Activated naive CD8-positive, alpha-beta T cell treated with anti-CD3 and anti-CD28 coated beads, Interleukin-2, amount 50 U/mL, for 24 hours (primary cell): ENCODE results near the gene BTBD18.
"Not testable (repeated sequence)": the region's sequence is repeated elsewhere in the genome, so short reads cannot be mapped to it uniquely, and the experiment has no call there.

Experiments used
- ATAC-seq: fragments of 150-1000 bp; cut with Tn5 transposase; one replicate; pipeline ENCODE4 v1.10.0; 2021
- DNase-seq: peaks from one replicate; pipeline ENCODE4 v3.0.0; 2021
- H3K27ac Mint-ChIP-seq: one replicate; pipeline ENCODE4 v1.8.0; 2021; ENCODE audit warnings: mild to moderate bottlenecking, mixed read lengths
- H3K27me3 Mint-ChIP-seq: one replicate; pipeline ENCODE4 v1.8.0; 2021; ENCODE audit warnings: mixed read lengths
- H3K36me3 Mint-ChIP-seq: one replicate; pipeline ENCODE4 v1.8.0; 2021; ENCODE audit warnings: low read depth, mixed read lengths
- H3K4me1 Mint-ChIP-seq: one replicate; pipeline ENCODE4 v1.8.0; 2021; ENCODE audit warnings: mixed read lengths
- H3K4me3 Mint-ChIP-seq: one replicate; pipeline ENCODE4 v1.8.0; 2021; ENCODE audit warnings: mild to moderate bottlenecking, moderate library complexity, mixed read lengths
- H3K9me3 Mint-ChIP-seq: one replicate; pipeline ENCODE4 v1.8.0; 2021; ENCODE audit warnings: mixed read lengths

BTBD18 gene

DNA sequence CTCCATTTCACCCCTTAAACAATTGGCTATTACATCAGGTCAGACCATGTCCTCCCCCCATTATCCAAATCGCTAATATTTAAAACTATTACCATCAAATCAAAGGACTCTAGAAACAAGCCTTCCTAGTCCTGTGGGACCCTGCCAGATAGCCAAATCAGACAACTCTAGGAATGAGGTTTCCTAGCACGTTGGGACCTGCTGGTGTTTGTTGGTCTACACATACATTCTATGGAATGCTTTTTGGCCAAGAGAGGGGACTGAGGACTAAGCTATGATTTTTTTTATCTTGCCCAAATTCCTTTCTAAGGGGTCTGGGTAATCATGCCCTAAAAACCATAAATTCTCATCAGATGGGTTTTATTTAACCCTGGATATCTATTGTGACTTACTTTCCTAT, 24.4 kb downstream of the BTBD18 start:
- peaks cover 14% of the 10 kb centered on the region for H3K36me3 Mint-ChIP-seq
- no peak overlapping the region for H3K4me3 Mint-ChIP-seq
- H3K4me1 Mint-ChIP-seq: peaks cover 7% of the 10 kb centered on the region
- ATAC-seq: no peak
- no peaks in the 10 kb centered on the region for H3K9me3 Mint-ChIP-seq
- DNase-seq: no peak
- H3K27ac Mint-ChIP-seq: no peak overlapping the region
- H3K27me3 Mint-ChIP-seq: no peaks in the 10 kb centered on the region

DNA sequence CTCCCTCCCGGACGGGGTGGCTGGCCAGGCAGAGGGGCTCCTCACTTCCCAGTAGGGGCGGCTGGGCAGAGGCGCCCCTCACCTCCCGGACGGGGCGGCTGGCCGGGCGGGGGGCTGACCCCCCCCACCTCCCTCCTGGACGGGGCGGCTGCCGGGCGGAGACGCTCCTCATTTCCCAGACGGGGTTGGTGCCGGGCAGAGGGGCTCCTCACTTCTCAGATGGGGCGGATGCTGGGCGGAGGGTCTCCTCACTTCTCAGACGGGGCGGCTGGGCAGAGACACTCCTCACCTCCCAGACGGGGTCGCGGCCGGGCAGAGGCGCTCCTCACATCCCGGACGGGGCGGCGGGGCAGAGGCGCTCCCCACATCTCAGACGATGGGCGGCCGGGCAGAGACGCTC, 34.9 kb downstream of the BTBD18 start:
- not testable (repeated sequence) for DNase-seq

DNA sequence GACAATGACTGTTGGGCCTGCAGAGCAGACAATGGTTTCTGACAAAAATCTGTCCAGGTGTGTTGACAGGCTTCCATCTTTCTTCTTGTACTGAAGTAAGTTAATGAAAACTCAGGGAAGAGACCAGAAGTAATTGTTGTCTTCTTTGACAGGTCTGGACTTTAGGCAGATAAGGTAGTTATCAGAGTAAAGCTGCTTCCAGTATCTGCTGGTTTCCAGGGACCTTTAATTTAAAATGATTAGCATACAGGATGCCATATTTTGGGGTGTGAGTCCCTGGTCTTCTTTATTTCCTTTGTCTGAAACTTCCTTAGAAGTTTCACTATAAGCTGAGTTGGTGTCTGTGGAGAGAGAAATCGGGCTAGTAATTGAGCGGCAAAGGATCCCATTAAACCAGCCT, 37.8 kb downstream of the BTBD18 start:
- no peak for DNase-seq
- ATAC-seq: no peak
- Mint-ChIP-seq H3K4me3 (peak overlapping the region; percentile 99), H3K4me1 (peaks cover 39% of the 10 kb centered on the region), H3K36me3 (peaks cover 15% of the 10 kb centered on the region), H3K27me3 (no peaks in the 10 kb centered on the region), H3K9me3 (no peaks in the 10 kb centered on the region), H3K27ac (peak overlapping the region; percentile 96)

More for the DNA sequence above, 34.9 kb downstream of the BTBD18 start:
- H3K4me1 Mint-ChIP-seq: peaks cover 21% of the 10 kb centered on the region
- H3K4me3 Mint-ChIP-seq, ATAC-seq, H3K27ac Mint-ChIP-seq, H3K9me3 Mint-ChIP-seq, H3K27me3 Mint-ChIP-seq: not testable (repeated sequence)
- H3K36me3 Mint-ChIP-seq: peaks cover 20% of the 10 kb centered on the region

DNA sequence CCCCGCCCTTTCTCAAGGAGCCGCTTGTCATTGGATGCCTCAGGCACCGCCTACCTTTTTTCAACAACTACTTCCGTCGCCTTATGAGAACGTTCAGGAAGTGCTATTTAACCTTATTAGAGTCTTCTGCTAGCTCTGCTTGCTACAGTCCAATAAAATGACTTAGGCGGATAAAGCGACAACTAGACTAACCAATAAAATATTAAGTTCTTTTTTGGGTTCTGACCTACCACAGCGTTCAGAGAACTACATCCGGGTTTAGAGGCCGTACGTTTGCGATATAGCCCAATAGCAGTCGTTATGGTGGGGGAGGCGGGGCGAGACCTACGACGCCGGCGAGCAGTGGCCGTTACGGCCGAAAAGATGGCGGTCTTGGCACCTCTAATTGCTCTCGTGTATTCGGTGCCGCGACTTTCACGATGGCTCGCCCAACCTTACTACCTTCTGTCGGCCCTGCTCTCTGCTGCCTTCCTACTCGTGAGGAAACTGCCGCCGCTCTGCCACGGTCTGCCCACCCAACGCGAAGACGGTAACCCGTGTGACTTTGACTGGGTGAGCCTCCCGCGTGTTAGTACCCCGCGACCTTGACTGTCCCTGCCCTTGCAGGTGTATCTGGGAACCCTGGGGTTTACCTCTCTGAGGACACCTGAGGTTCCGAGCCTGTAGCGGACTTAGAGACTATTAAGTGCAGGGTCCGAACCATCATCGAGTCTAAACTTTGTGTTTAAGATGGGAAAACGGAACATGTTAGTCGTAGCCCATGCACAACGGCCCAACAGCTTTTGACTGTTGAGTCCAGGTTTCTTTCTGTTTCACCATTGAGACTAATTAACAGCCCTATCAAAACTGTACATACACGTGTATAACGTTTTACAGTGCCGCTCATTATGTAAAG, 39.1 kb downstream of the BTBD18 start, which contains the start of gene TMX2:
TSS of gene TMX2 (plus strand) at position 338 of the 895 bp plus-strand sequence. CDS start at position 364, 26 bp downstream.
- peak; percentile 90 for DNase-seq
- Mint-ChIP-seq H3K27me3 (no peaks in the 10 kb centered on the region), H3K9me3 (no peaks in the 10 kb centered on the region), H3K4me1 (peaks cover 45% of the 10 kb centered on the region), H3K4me3 (peak within 1 kb of the TSS; percentile 99), H3K36me3 (peaks cover 11% of the 10 kb centered on the region), H3K27ac (peak within 1 kb of the TSS; percentile 96)
- ATAC-seq: peak; percentile 97

DNA sequence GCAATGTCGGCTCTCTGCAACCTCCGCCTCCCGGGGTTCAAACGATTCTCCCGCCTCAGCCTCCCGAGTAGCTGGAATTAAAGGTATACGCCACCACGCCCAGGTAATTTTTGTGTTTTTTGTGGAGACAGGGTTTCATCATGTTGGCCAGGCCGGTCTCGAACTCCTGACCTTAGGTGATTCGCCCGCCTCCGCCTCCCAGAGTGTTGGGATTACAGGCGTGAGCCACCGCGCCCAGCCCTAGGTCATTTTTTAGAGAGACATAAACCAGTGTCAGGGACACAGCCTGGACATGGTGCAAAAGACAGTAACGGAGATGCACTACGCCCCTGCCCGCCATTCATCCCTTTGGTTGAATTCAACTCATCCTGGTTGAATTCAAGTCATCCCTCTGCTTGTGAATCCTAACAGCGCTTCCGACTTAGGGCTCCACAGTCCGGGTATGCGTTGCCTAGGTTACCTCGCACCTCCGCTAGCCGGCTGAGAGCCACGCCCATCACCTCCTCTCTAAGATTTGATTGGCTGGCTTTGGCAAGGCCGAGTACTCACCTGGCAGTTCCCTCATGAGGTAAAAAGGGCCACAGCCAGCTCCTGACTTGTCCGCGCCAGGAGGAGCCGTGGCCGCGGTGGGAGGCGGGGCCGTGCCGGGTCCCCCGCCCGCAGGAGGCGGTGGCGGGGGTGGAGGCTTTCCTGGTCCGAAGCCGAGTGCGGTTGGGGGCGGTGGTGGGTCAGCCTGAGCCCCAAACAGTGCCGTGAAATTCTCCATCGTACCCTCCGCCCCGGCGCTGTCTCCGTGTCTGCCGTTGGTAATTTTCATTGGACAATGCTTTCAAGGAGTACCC, 40.0 kb downstream of the BTBD18 start, which contains the start of gene MED19:
TSS of gene MED19 (minus strand) at position 802 of the 842 bp plus-strand sequence. CDS start at position 766, 36 bp downstream.
- H3K36me3 Mint-ChIP-seq: peaks cover 11% of the 10 kb centered on the region
- H3K27me3 Mint-ChIP-seq: no peaks in the 10 kb centered on the region
- peaks cover 45% of the 10 kb centered on the region for H3K4me1 Mint-ChIP-seq
- H3K4me3 Mint-ChIP-seq: peak within 1 kb of the TSS; percentile 99
- ATAC-seq: peak; percentile 51
- H3K9me3 Mint-ChIP-seq: no peaks in the 10 kb centered on the region
- peak within 1 kb of the TSS; percentile 96 for H3K27ac Mint-ChIP-seq
- peak; percentile 73 for DNase-seq

DNA sequence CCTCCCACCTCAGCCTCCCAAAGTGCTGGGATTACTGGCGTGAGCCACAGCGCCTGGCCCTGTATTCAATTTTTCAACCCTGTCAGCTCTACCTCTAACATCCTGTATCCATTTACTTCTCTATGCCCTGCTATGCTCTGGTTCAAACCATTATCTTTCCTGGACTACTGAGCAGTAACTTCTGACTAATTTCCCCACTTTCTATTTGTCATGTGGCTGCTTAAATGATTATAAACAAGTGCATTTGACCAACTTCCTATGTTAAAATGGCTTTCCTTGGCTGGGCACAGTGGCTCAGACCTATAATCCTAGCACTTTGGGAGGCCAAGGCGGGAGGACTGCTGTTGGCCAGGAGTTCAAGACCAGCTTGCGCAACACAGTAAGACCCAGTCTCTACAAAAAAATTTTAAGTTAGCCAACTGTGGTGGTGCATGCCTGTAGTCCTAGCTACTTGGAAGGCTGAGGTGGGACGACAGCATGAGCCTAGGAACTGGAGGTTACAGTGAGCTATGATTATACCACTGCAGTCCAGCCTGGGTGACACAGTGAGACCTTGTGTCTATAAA, 41.7 kb downstream of the BTBD18 start:
- H3K9me3 Mint-ChIP-seq: no peaks in the 10 kb centered on the region
- peaks cover 43% of the 10 kb centered on the region for H3K4me1 Mint-ChIP-seq
- no peak overlapping the region for H3K4me3 Mint-ChIP-seq
- H3K27me3 Mint-ChIP-seq: no peaks in the 10 kb centered on the region
- DNase-seq (no peak), ATAC-seq (no peak)
- H3K27ac Mint-ChIP-seq: peak overlapping the region; percentile 52
- peaks cover 9% of the 10 kb centered on the region for H3K36me3 Mint-ChIP-seq

DNA sequence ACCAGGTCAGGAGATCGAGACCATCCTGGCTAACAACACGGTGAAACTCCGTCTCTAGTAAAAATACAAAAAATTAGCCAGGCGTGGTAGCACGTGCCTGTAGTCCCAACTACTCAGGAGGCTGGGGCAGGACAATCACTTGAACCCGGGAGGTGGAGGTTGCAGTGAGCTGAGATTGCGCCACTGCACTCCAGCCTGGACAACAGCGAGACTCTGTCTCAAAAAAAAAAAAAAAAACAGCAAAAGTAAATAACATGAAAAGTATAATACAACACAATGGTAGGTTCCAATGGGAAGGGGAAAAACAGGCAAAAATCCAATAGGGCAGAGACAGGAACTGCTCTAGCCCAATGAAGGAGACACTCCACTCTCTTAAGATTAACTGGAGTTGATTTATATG, 46.2 kb downstream of the BTBD18 start:
- H3K9me3 Mint-ChIP-seq: not testable (repeated sequence)
- peaks cover 19% of the 10 kb centered on the region for H3K36me3 Mint-ChIP-seq

DNA sequence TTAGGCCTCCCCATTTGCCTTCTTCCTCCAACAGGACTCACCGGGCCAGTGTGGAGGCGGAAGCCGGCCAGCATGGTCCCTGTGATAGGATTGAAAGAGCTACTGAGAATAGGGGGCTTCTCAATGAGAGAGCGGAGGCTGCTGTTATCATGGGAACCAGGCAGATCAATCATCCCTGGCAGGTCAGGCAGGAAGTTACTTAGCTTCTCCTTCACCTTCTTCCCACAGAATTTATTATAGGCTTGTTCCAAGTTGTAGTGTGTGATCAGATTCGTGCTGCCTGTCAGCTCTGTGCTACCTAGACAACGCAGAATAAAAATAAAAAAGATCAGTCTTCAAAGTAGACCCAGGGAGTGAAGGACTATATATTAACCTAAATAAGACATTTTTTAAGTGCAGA, 46.7 kb downstream of the BTBD18 start:
- Mint-ChIP-seq H3K27ac (no peak overlapping the region), H3K27me3 (no peaks in the 10 kb centered on the region), H3K36me3 (peaks cover 23% of the 10 kb centered on the region), H3K4me1 (peaks cover 8% of the 10 kb centered on the region), H3K9me3 (no peaks in the 10 kb centered on the region), H3K4me3 (no peak overlapping the region)
- ATAC-seq (no peak), DNase-seq (no peak)

More for the DNA sequence above, 46.2 kb downstream of the BTBD18 start:
- ATAC-seq, H3K27me3 Mint-ChIP-seq, H3K27ac Mint-ChIP-seq, H3K4me3 Mint-ChIP-seq, DNase-seq: not testable (repeated sequence)
- peaks cover 12% of the 10 kb centered on the region for H3K4me1 Mint-ChIP-seq

DNA sequence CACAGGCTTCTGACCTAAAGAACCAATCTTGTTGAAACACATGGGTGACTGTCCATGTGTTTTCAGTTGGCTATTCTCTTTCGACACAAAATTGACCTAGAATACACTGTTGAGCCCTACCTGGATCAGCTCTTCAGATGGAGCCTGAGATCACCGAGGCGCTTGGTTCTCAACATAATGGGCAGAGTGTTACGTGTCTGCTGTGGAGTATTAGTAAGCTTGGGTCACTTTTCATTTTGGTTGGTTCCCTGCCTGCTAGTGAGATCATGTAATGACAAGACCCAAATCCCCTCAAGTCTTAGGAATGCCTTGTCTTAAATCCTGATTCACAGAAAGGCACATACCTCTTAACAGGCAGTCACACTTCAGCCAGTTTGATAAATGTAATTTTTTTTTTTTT, 48.3 kb downstream of the BTBD18 start:
- Mint-ChIP-seq H3K4me3 (no peak overlapping the region), H3K4me1 (peaks cover 4% of the 10 kb centered on the region), H3K36me3 (peaks cover 33% of the 10 kb centered on the region), H3K27me3 (no peaks in the 10 kb centered on the region), H3K27ac (peak overlapping the region; percentile 59), H3K9me3 (no peaks in the 10 kb centered on the region)
- DNase-seq (no peak), ATAC-seq (no peak)

DNA sequence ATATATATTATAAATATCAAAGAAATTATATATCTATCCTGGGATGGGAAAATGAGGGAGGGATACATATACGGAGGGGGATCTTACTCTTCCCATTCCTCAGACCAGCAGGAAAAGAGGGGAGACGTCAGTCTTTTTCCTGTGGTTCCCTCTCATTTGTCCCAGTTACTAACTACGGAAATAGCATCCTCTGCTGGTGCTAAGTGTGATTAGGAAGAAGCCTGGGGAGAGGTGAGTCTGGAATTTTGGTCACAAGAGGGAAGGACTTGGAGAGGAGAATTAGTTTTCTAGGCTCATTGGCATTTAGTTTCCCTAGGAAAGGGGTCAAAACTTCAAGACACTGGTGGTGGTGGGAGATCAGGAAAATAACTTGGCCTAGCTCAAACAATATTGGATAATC, 51.2 kb downstream of the BTBD18 start:
- DNase-seq (no peak), ATAC-seq (no peak)
- no peak overlapping the region for H3K4me3 Mint-ChIP-seq
- H3K36me3 Mint-ChIP-seq: peaks cover 42% of the 10 kb centered on the region
- no peak overlapping the region for H3K27ac Mint-ChIP-seq
- no peaks in the 10 kb centered on the region for H3K27me3 Mint-ChIP-seq
- H3K9me3 Mint-ChIP-seq: no peaks in the 10 kb centered on the region
- H3K4me1 Mint-ChIP-seq: no peaks in the 10 kb centered on the region

DNA sequence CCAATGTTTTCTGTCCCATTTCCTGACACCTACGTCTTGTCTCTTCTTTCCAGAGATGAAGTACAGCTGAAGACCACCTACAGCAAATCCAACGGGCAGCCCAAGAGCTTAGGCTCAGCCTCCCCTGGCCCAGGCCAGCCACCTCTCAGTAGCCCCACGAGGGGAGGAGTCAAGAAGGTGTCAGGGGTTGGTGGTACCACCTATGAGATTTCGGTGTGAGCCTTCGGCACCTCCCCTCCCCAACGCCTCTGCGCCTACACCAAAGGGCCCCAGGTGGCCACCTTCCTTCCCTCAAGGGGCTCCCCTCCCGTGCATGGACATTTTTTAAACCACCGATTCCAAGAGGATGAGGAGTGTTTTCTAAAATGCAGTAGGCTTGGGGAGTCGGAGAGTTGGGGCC, 51.8 kb downstream of the BTBD18 start:
- Mint-ChIP-seq H3K4me3 (no peak overlapping the region), H3K4me1 (no peaks in the 10 kb centered on the region), H3K9me3 (no peaks in the 10 kb centered on the region), H3K36me3 (peaks cover 42% of the 10 kb centered on the region), H3K27me3 (no peaks in the 10 kb centered on the region), H3K27ac (peak overlapping the region; percentile 32)
- DNase-seq (no peak), ATAC-seq (no peak)

DNA sequence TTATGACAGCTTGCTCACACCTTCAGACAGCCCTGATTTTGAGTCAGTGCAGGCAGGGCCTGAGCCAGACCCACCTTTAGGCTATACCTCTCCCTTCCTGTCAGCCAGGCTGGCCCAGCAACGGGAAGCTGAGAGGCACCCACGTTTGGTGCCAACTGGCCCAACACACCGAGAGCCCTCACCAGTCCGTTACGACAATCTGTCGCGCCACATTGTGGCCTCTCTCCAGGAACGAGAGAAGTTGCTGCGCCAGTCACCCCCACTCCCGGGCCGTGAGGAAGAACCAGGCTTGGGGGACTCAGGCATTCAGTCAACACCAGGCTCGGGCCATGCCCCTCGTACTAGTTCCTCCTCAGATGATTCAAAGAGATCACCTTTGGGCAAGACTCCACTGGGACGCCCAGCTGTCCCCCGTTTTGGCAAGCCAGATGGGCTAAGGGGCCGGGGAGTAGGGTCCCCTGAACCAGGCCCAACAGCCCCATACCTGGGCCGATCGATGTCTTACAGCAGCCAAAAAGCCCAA, 52.7 kb downstream of the BTBD18 start:
- H3K4me1 Mint-ChIP-seq: no peaks in the 10 kb centered on the region
- no peaks in the 10 kb centered on the region for H3K9me3 Mint-ChIP-seq
- no peak overlapping the region for H3K4me3 Mint-ChIP-seq
- H3K36me3 Mint-ChIP-seq: peaks cover 39% of the 10 kb centered on the region
- no peak overlapping the region for H3K27ac Mint-ChIP-seq
- ATAC-seq (no peak), DNase-seq (no peak)
- no peaks in the 10 kb centered on the region for H3K27me3 Mint-ChIP-seq
